ENCODE measurements around the gene TCF7L1.

- TF ChIP-seq REST (IDR thresholded peaks at IDR 0.05; ENCODE audit: low read depth) (no peak), RAD21 (IDR thresholded peaks at IDR 0.05; ENCODE audit: low read depth) (no peak), EP300 (IDR thresholded peaks at IDR 0.05; ENCODE audit: borderline replicate concordance) (no peak), YY1 (IDR thresholded peaks at IDR 0.05; ENCODE audit: low read depth) (no peak)
Observed at GRCh38 chr2:85303780-85304531, 170.8 kb downstream of the TCF7L1 start.
